Ovary (tissue), 3 donors: ENCODE results near the gene BCL11B.

Experiments
- POLR2A ChIP-seq: fragments of 450-650 bp; IDR thresholded peaks from one replicate; pipeline ENCODE4 v1.6.1; 2017; ENCODE audit warnings: antibody characterized with exemption, mild to moderate bottlenecking, moderate library complexity
- TF ChIP-seq, protein P1 (sequence below), 3 donors: fragments of 450-650 bp in 2 of 3; fragments of 200-600 bp in 1 of 3; IDR thresholded peaks; one replicate each; pipeline versions ENCODE4 v1.5.1 to v1.8.0; 2016 to 2022; ENCODE audit warnings: antibody characterized with exemption in 3 of 3, mild to moderate bottlenecking in 1 of 3
- donor health status: DM: no; HTN: no; CAD: no.

GRCh38 chr14:99280066-99280731, 8.2 kb upstream of the BCL11B start:
- TF ChIP-seq, protein P1, sequence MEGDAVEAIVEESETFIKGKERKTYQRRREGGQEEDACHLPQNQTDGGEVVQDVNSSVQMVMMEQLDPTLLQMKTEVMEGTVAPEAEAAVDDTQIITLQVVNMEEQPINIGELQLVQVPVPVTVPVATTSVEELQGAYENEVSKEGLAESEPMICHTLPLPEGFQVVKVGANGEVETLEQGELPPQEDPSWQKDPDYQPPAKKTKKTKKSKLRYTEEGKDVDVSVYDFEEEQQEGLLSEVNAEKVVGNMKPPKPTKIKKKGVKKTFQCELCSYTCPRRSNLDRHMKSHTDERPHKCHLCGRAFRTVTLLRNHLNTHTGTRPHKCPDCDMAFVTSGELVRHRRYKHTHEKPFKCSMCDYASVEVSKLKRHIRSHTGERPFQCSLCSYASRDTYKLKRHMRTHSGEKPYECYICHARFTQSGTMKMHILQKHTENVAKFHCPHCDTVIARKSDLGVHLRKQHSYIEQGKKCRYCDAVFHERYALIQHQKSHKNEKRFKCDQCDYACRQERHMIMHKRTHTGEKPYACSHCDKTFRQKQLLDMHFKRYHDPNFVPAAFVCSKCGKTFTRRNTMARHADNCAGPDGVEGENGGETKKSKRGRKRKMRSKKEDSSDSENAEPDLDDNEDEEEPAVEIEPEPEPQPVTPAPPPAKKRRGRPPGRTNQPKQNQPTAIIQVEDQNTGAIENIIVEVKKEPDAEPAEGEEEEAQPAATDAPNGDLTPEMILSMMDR (IDR thresholded peaks at IDR 0.05), result no peak
- no peak for TF ChIP-seq POLR2A
